OCI-LY7 (cell line): ENCODE results near the gene WDR4. TPM values are rescaled to one million over a fixed set of nuclear protein-coding genes. Genes with fewer than 3 reads are reported as not detected.

ENCODE experiments used
- BruUV-seq: library from RNA; stranded (reverse); fragments of 400-500 nt; replicated peaks from 2 replicates; lab custom pipeline; 2021; lab: Mats Ljungman, UMichigan
- CTCF ChIA-PET: fragments of 300-600 bp; sonication (Branson Sonifier 250); formaldehyde crosslinking; loops from one replicate; lab custom pipeline; 2022; ENCODE audit warnings: antibody characterized with exemption; ENCODE audit not compliant: unreplicated experiment; lab: Charles Lee
- POLR2A ChIA-PET: fragments of 300-600 bp; sonication (Branson Sonifier 250); formaldehyde crosslinking; loops from one replicate; lab custom pipeline; 2022; ENCODE audit warnings: antibody characterized with exemption; lab: Charles Lee
- DNase-seq: peaks from one replicate; pipeline ENCODE4 v3.0.0-alpha.2; 2015; ENCODE audit warnings: low spot score
- H2AFZ ChIP-seq: fragments of 200-600 bp; sonication (generic), shearing (Covaris generic); 2 replicates; pipeline ENCODE4 v1.6.1; 2014; ENCODE audit warnings: mild to moderate bottlenecking, antibody characterized with exemption, low read length, moderate library complexity
- H3K27ac ChIP-seq: fragments of 200-600 bp; sonication (generic); 2 replicates; pipeline ENCODE4 v1.5.1; 2014; ENCODE audit warnings: mixed run types, low read depth, mild to moderate bottlenecking, moderate library complexity, low read length, inconsistent platforms; ENCODE audit not compliant: poor library complexity, severe bottlenecking
- H3K36me3 ChIP-seq: fragments of 200-600 bp; sonication (generic); 2 replicates; pipeline ENCODE4 v1.6.1; 2014; ENCODE audit warnings: mild to moderate bottlenecking, antibody characterized with exemption, low read length, moderate library complexity, mixed read lengths; ENCODE audit not compliant: insufficient read depth
- H3K4me1 ChIP-seq: fragments of 200-600 bp; sonication (generic); 2 replicates; pipeline ENCODE4 v1.5.1; 2014; ENCODE audit warnings: mild to moderate bottlenecking, low read length; ENCODE audit not compliant: insufficient read depth, poor library complexity, severe bottlenecking
- H3K4me2 ChIP-seq: fragments of 200-600 bp; sonication (generic); 2 replicates; pipeline ENCODE4 v1.6.1; 2014; ENCODE audit warnings: mild to moderate bottlenecking, low read length
- H3K4me3 ChIP-seq: fragments of 200-600 bp; sonication (generic); 2 replicates; pipeline ENCODE4 v1.5.1; 2014; ENCODE audit warnings: mild to moderate bottlenecking, low read depth, low read length; ENCODE audit not compliant: poor library complexity, severe bottlenecking
- H3K79me2 ChIP-seq: fragments of 200-600 bp; sonication (generic); 2 replicates; pipeline ENCODE4 v1.6.1; 2016; ENCODE audit warnings: low read depth, mild to moderate bottlenecking, low read length, moderate library complexity, mixed read lengths; ENCODE audit not compliant: insufficient read depth
- H3K9me2 ChIP-seq: fragments of 200-600 bp; sonication (generic); 2 replicates; pipeline ENCODE4 v1.6.1; 2016; ENCODE audit warnings: mild to moderate bottlenecking, low read length, mixed read lengths; ENCODE audit not compliant: insufficient read depth
- H3K9me3 ChIP-seq: fragments of 200-600 bp; sonication (generic); 2 replicates; pipeline ENCODE4 v1.6.1; 2014; ENCODE audit warnings: mild to moderate bottlenecking, mixed run types, low read length, mixed read lengths
- H4K20me1 ChIP-seq: fragments of 200-600 bp; sonication (generic); 2 replicates; pipeline ENCODE4 v1.6.1; 2014; ENCODE audit warnings: mild to moderate bottlenecking, antibody characterized with exemption, low read length, moderate library complexity, mixed read lengths; ENCODE audit not compliant: insufficient read depth
- CTCF ChIP-seq: fragments of 200-600 bp; sonication (generic); conservative IDR thresholded peaks from 2 replicates; pipeline ENCODE4 v1.5.1; 2014; ENCODE audit warnings: mild to moderate bottlenecking, antibody characterized with exemption, low read length, moderate library complexity, mixed read lengths
- EZH2phosphoT487 ChIP-seq: fragments of 200-600 bp; sonication (generic); IDR thresholded peaks from 2 replicates; pipeline ENCODE4 v1.6.1; 2018; ENCODE audit warnings: low read depth, borderline replicate concordance, mild to moderate bottlenecking, mixed run types, antibody characterized with exemption, low read length, moderate library complexity, mixed read lengths
- intact Hi-C: fragments of 100-400 bp; cut with micrococcal nuclease; formaldehyde crosslinking; loops from one replicate; pipeline ENCODE4 v1.10.0; 2022; ENCODE audit not compliant: unreplicated experiment
- total RNA-seq, 2 experiments: library from RNA; depleted of rRNA in 1 of 2; stranded (reverse); fragments of >200 nt in 1 of 2; shearing (Covaris generic) in 1 of 2; gene quantifications; 2 replicates each; pipeline ENCODE4 v1.2.3, GENCODE V29; 2014 to 2022

Gene WDR4
- total RNA-seq, 2 experiments from 2014 or later: 45.7 to 73.8 TPM

GRCh38 chr21:42820616-42821465 lies 58.5 kb downstream of the WDR4 start:
- TF ChIP-seq CTCF: no peak
- TF ChIP-seq EZH2phosphoT487: no peak
- H3K79me2 ChIP-seq: no peaks in the 10 kb centered on the region
- peaks cover 3% of the 10 kb centered on the region; the same call in 1 of the 2 replicates for H3K36me3 ChIP-seq
- H3K9me3 ChIP-seq: peaks cover 9% of the 10 kb centered on the region; the same call in 1 of the 2 replicates
- BruUV-seq: no TSS peak
- POLR2A ChIA-PET: no interaction called here
- no peak overlapping the region for H3K4me2 ChIP-seq
- H3K9me2 ChIP-seq: no peaks in the 10 kb centered on the region
- no peaks in the 10 kb centered on the region for H4K20me1 ChIP-seq
- H3K4me1 ChIP-seq: no peaks in the 10 kb centered on the region
- CTCF ChIA-PET: no interaction called here
- no peak overlapping the region for H3K4me3 ChIP-seq
- DNase-seq: no peak
- no peak overlapping the region for H3K27ac ChIP-seq
- H2AFZ ChIP-seq: no peak overlapping the region
- intact Hi-C loops: loop anchor here (10.0 kb wide), 1 partner anchor 106 kb away; no protein-coding TSS in a partner anchor

GRCh38 chr21:42819861-42820615 lies 59.3 kb downstream of the WDR4 start:
- POLR2A ChIA-PET: no interaction called here
- intact Hi-C loops: loop anchor here (5.0 to 10.0 kb wide), 3 partner anchors 105 to 228 kb away; no protein-coding TSS in a partner anchor
- BruUV-seq: no TSS peak

More at GRCh38 chr21:42819861-42820615, 59.3 kb downstream of the WDR4 start:
- peaks cover 17% of the 10 kb centered on the region for H3K9me3 ChIP-seq
- DNase-seq: no peak
- peaks cover 3% of the 10 kb centered on the region; the same call in 1 of the 2 replicates for H3K36me3 ChIP-seq
- H3K4me1 ChIP-seq: no peaks in the 10 kb centered on the region
- no peak overlapping the region for H3K4me2 ChIP-seq
- no peak for TF ChIP-seq EZH2phosphoT487
- TF ChIP-seq CTCF: no peak
- CTCF ChIA-PET: no interaction called here
- H3K27ac ChIP-seq: no peak overlapping the region
- H3K9me2 ChIP-seq: no peaks in the 10 kb centered on the region
- H3K4me3 ChIP-seq: no peak overlapping the region
- no peak overlapping the region for H2AFZ ChIP-seq
- H4K20me1 ChIP-seq: no peaks in the 10 kb centered on the region
- no peaks in the 10 kb centered on the region for H3K79me2 ChIP-seq
